ENCODE data around the gene CUEDC1.
"Not testable (repeated sequence)": the region's sequence is repeated elsewhere in the genome, so short reads cannot be mapped to it uniquely, and the experiment has no call there.

Gene CUEDC1

GRCh38 chr17:57846056-57846945 is 108.9 kb downstream of the CUEDC1 start:
- DNase-seq (ENCODE audit: low read depth in 2 of 2, low spot score in 1 of 2) = not testable (repeated sequence)

GRCh38 chr17:57842280-57842679 is 112.9 kb downstream of the CUEDC1 start:
- no peak for DNase-seq (ENCODE audit: low read depth in 2 of 2, low spot score in 1 of 2)

GRCh38 chr17:57839571-57839923 is 115.7 kb downstream of the CUEDC1 start:
- DNase-seq (ENCODE audit: low read depth in 2 of 2, low spot score in 1 of 2) = no peak

GRCh38 chr17:57838857-57839570 is 116.2 kb downstream of the CUEDC1 start:
- DNase-seq (ENCODE audit: low read depth in 2 of 2, low spot score in 1 of 2) = no peak

- no peak for DNase-seq (ENCODE audit: low read depth in 2 of 2, low spot score in 1 of 2)
Measured at GRCh38 chr17:57838453-57838852, 116.8 kb downstream of the CUEDC1 start.

GRCh38 chr17:57835333-57835900 is 119.8 kb downstream of the CUEDC1 start:
- no peak for DNase-seq (ENCODE audit: low read depth in 2 of 2, low spot score in 1 of 2)

- no peak for DNase-seq (ENCODE audit: low read depth in 2 of 2, low spot score in 1 of 2)
Measured at GRCh38 chr17:57834146-57834741, 121.0 kb downstream of the CUEDC1 start.

GRCh38 chr17:57833179-57833939 is 121.9 kb downstream of the CUEDC1 start:
- peak; percentile 49 to 52 for DNase-seq (ENCODE audit: low read depth in 2 of 2, low spot score in 1 of 2)

GRCh38 chr17:57832314-57833178 is 122.7 kb downstream of the CUEDC1 start:
- no peak for DNase-seq (ENCODE audit: low read depth in 2 of 2, low spot score in 1 of 2)

GRCh38 chr17:57830880-57831279 is 124.3 kb downstream of the CUEDC1 start:
- DNase-seq (ENCODE audit: low read depth in 2 of 2, low spot score in 1 of 2) = no peak

- DNase-seq (ENCODE audit: low read depth in 2 of 2, low spot score in 1 of 2) = no peak
Measured at GRCh38 chr17:57823469-57824401, 131.5 kb downstream of the CUEDC1 start.

- DNase-seq (ENCODE audit: low read depth in 2 of 2, low spot score in 1 of 2) = no peak
Measured at GRCh38 chr17:57819867-57820266, 135.3 kb downstream of the CUEDC1 start.

- no peak for DNase-seq (ENCODE audit: low read depth in 2 of 2, low spot score in 1 of 2)
Measured at GRCh38 chr17:57819285-57819684, 135.9 kb downstream of the CUEDC1 start.

- no peak for DNase-seq (ENCODE audit: low read depth in 2 of 2, low spot score in 1 of 2)
Measured at GRCh38 chr17:57818066-57818465, 137.1 kb downstream of the CUEDC1 start.

GRCh38 chr17:57817299-57817698 is 137.9 kb downstream of the CUEDC1 start:
- no peak for DNase-seq (ENCODE audit: low read depth in 2 of 2, low spot score in 1 of 2)

GRCh38 chr17:57814421-57814820 is 140.8 kb downstream of the CUEDC1 start:
- no peak for DNase-seq (ENCODE audit: low read depth in 2 of 2, low spot score in 1 of 2)

GRCh38 chr17:57811638-57812280 is 143.5 kb downstream of the CUEDC1 start:
- DNase-seq (ENCODE audit: low read depth in 2 of 2, low spot score in 1 of 2) = no peak
